Fibroblast of lung (primary cell): Measurements from ENCODE around the gene CHN2.

Source experiments
- EZH2 ChIP-seq: IDR thresholded peaks from 2 replicates; pipeline ENCODE4 v1.5.1; 2012; ENCODE audit warnings: low read length, control low read depth, mild to moderate bottlenecking; ENCODE audit errors: missing control alignments
- TF ChIP-seq, protein P1 (sequence below), 2 donors: IDR thresholded peaks in 1 of 2; conservative IDR thresholded peaks in 1 of 2; 1 replicate in 1 of 2; 2 replicates in 1 of 2; pipeline ENCODE4 v1.5.1; 2011 to 2012; ENCODE audit warnings: low read length in 2 of 2, control low read depth in 1 of 2, inconsistent platforms in 1 of 2, low read depth in 1 of 2, mild to moderate bottlenecking in 1 of 2

DNA sequence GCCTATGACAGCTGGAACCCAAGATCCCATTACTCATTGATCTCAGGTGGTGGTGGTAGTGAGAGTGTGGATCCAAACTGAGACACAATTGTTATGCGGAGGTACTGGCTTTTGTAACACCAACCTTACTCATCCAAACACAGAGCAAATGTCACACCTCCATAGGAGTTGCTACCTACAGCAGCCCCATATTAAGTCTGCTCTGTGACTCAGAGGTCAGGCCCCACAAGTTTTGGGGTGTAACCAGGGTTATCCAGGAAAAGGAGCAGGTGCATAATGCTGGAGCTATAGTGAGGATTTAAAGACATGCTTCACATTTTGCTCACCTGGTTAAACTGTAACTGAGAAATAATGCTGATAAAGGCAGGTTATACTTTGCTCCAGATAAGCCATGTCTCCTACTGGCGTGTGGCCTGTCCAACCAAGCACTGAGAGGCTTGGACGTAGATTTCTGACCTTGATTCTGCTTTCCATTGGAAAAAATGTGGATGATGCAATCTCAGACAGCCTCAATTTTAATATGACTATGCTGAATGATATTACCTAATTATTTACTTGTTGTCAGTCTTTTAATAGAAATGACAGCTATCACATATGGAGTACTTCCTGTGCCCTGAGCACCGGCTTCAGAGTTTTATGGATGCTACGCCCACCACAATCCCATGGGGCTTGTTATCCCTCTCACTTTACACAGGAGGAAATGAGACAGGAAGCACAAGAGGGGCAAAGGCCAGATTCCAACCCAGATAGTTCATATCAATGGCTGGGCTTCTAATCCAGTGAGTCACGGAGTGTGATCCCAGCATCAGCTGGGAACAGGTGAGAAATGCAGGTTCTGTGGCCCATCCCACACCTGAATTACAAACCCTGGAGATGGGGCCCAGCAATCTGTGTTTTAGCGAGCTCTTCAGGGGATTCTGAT is 181.3 kb downstream of the CHN2 start:
- no peak for TF ChIP-seq EZH2
- TF ChIP-seq, protein P1, sequence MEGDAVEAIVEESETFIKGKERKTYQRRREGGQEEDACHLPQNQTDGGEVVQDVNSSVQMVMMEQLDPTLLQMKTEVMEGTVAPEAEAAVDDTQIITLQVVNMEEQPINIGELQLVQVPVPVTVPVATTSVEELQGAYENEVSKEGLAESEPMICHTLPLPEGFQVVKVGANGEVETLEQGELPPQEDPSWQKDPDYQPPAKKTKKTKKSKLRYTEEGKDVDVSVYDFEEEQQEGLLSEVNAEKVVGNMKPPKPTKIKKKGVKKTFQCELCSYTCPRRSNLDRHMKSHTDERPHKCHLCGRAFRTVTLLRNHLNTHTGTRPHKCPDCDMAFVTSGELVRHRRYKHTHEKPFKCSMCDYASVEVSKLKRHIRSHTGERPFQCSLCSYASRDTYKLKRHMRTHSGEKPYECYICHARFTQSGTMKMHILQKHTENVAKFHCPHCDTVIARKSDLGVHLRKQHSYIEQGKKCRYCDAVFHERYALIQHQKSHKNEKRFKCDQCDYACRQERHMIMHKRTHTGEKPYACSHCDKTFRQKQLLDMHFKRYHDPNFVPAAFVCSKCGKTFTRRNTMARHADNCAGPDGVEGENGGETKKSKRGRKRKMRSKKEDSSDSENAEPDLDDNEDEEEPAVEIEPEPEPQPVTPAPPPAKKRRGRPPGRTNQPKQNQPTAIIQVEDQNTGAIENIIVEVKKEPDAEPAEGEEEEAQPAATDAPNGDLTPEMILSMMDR (conservative IDR thresholded peaks at IDR 0.05 in 1 of 2, IDR thresholded peaks at IDR 0.05 in 1 of 2; ENCODE audit: low read depth in 1 of 2, low read length in 2 of 2): no peak
